Glutamatergic neuron (in vitro differentiated cells): ENCODE data around the gene UBE2G2. TPM values are rescaled to one million over a fixed set of nuclear protein-coding genes. Genes with fewer than 3 reads are reported as not detected.

Experiments
- DNase-seq: peaks from one replicate; pipeline ENCODE4 v3.0.0; 2022
- H3K27ac Mint-ChIP-seq: one replicate; pipeline ENCODE4 v1.8.0; 2020; ENCODE audit warnings: mild to moderate bottlenecking, mixed read lengths, inconsistent platforms; ENCODE audit not compliant: unreplicated experiment
- H3K27me3 Mint-ChIP-seq: one replicate; pipeline ENCODE4 v1.8.0; 2020; ENCODE audit warnings: mild to moderate bottlenecking, moderate library complexity, mixed read lengths, inconsistent platforms; ENCODE audit not compliant: unreplicated experiment
- H3K36me3 Mint-ChIP-seq: one replicate; pipeline ENCODE4 v1.8.0; 2020; ENCODE audit warnings: mild to moderate bottlenecking, mixed read lengths, inconsistent platforms; ENCODE audit not compliant: unreplicated experiment
- H3K4me1 Mint-ChIP-seq: one replicate; pipeline ENCODE4 v1.8.0; 2020; ENCODE audit warnings: mild to moderate bottlenecking, low read depth, mixed read lengths, inconsistent platforms; ENCODE audit not compliant: unreplicated experiment
- H3K4me3 Mint-ChIP-seq: one replicate; pipeline ENCODE4 v1.8.0; 2020; ENCODE audit warnings: mild to moderate bottlenecking, mixed read lengths, inconsistent platforms; ENCODE audit not compliant: unreplicated experiment
- H3K9me3 Mint-ChIP-seq: one replicate; pipeline ENCODE4 v1.8.0; 2020; ENCODE audit warnings: mild to moderate bottlenecking, moderate library complexity, mixed read lengths, inconsistent platforms; ENCODE audit not compliant: unreplicated experiment
- CTCF ChIP-seq: fragments of 200-600 bp; sonication (generic); IDR thresholded peaks from one replicate; pipeline ENCODE4 v1.5.0; 2021; ENCODE audit not compliant: partially characterized antibody, unreplicated experiment
- long read RNA-seq: library from polyadenylated mRNA; unstranded; transcript quantifications from one replicate; pipeline ENCODE4 v2.0.0, GENCODE V29; 2020; ENCODE audit not compliant: unreplicated experiment
- total RNA-seq: library from RNA; stranded (reverse); fragmentation: NEBNext Ultra II Directional; extraction: Animal tissue kit (Norgen Biotek cat#: 25700); gene quantifications from one replicate; pipeline ENCODE4 v1.2.1, GENCODE V29; 2021; ENCODE audit not compliant: unreplicated experiment

UBE2G2 gene
- 77.7 TPM for total RNA-seq
- long read RNA-seq, transcript UBE2G2-202 (6 exons, 3,566 nt): major isoform, 33 of 43 reads
- long read RNA-seq, partial matches to known transcripts: 1 of 43 reads
- long read RNA-seq, other reads (novel, unspliced or antisense): 6 of 43 reads

- H3K4me1 Mint-ChIP-seq: peaks cover 30% of the 10 kb centered on the region
- peaks cover 10% of the 10 kb centered on the region for H3K9me3 Mint-ChIP-seq
- peaks cover 4% of the 10 kb centered on the region for H3K36me3 Mint-ChIP-seq
- peaks cover 6% of the 10 kb centered on the region for H3K27me3 Mint-ChIP-seq
- H3K27ac Mint-ChIP-seq: peak within 1 kb of the TSS; percentile 92
- no peak for TF ChIP-seq CTCF
- peak; percentile 90 for DNase-seq
- peak within 1 kb of the TSS; percentile 95 for H3K4me3 Mint-ChIP-seq
Measured at GRCh38 chr21:44801468-44802395, at the start of gene UBE2G2. TSS of gene UBE2G2 (minus strand) at chr21:44801820. CDS start at chr21:44801748, 72 bp downstream.

GRCh38 chr21:44850905-44851657 is 49.5 kb upstream of the UBE2G2 start:
- Mint-ChIP-seq H3K9me3 (peaks cover 9% of the 10 kb centered on the region), H3K36me3 (no peaks in the 10 kb centered on the region), H3K4me3 (no peak overlapping the region), H3K4me1 (peaks cover 6% of the 10 kb centered on the region), H3K27ac (no peak overlapping the region), H3K27me3 (peaks cover 11% of the 10 kb centered on the region)
- DNase-seq: no peak
- TF ChIP-seq CTCF: no peak

- Mint-ChIP-seq H3K4me3 (no peak overlapping the region), H3K27me3 (peaks cover 11% of the 10 kb centered on the region), H3K4me1 (peaks cover 4% of the 10 kb centered on the region), H3K9me3 (peaks cover 7% of the 10 kb centered on the region), H3K36me3 (no peaks in the 10 kb centered on the region), H3K27ac (no peak overlapping the region)
- no peak for TF ChIP-seq CTCF
- no peak for DNase-seq
Measured at GRCh38 chr21:44850208-44850800, 48.7 kb upstream of the UBE2G2 start.

GRCh38 chr21:44849616-44850130 is 48.1 kb upstream of the UBE2G2 start:
- Mint-ChIP-seq H3K4me3 (no peak overlapping the region), H3K27me3 (peaks cover 10% of the 10 kb centered on the region), H3K27ac (no peak overlapping the region), H3K4me1 (peaks cover 4% of the 10 kb centered on the region), H3K36me3 (no peaks in the 10 kb centered on the region), H3K9me3 (peaks cover 7% of the 10 kb centered on the region)
- TF ChIP-seq CTCF: no peak
- DNase-seq: no peak
